ENCODE measurements around the gene LYRM7.

Gene LYRM7

GRCh38 chr5:131217791-131218190 is 47.0 kb downstream of the LYRM7 start:
- no peak for TF ChIP-seq CTCF (IDR thresholded peaks at IDR 0.05)

- no peak for TF ChIP-seq CTCF (IDR thresholded peaks at IDR 0.05)
Observed at GRCh38 chr5:131218392-131218791, 47.6 kb downstream of the LYRM7 start.

GRCh38 chr5:131220566-131220965 is 49.8 kb downstream of the LYRM7 start:
- TF ChIP-seq CTCF (IDR thresholded peaks at IDR 0.05), result no peak

- TF ChIP-seq CTCF (IDR thresholded peaks at IDR 0.05), result no peak
Observed at GRCh38 chr5:131221008-131221703, 50.4 kb downstream of the LYRM7 start.

GRCh38 chr5:131221888-131222287 is 51.1 kb downstream of the LYRM7 start:
- TF ChIP-seq CTCF (IDR thresholded peaks at IDR 0.05), result no peak

- TF ChIP-seq CTCF (IDR thresholded peaks at IDR 0.05), result no peak
Observed at GRCh38 chr5:131222731-131223130, 52.0 kb downstream of the LYRM7 start.

GRCh38 chr5:131223751-131224386 is 53.1 kb downstream of the LYRM7 start:
- no peak for TF ChIP-seq CTCF (IDR thresholded peaks at IDR 0.05)
